IMR-90 (cell line): Measurements from ENCODE around the gene LDB2. TPM values are rescaled to one million over a fixed set of nuclear protein-coding genes. Genes with fewer than 3 reads are reported as not detected.
A peak's percentile ranks its signal among the peaks of the same experiment; 100 is the strongest.

Source experiments
- ATAC-seq: fragments of 200-7000 bp; cut with Tn5 transposase; 2 replicates; pipeline ENCODE4 v1.9.1; 2020; ENCODE audit warnings: low read depth, mild to moderate bottlenecking, moderate library complexity
- BruUV-seq: library from RNA; stranded (reverse); fragments of 400-500 nt; replicated peaks from 2 replicates; lab custom pipeline; 2021; lab: Mats Ljungman, UMichigan
- CTCF ChIA-PET: fragments of 300-600 bp; formaldehyde crosslinking; extraction: SDS; loops from one replicate; lab custom pipeline; 2021; ENCODE audit warnings: antibody characterized with exemption; lab: Yijun Ruan, JAX
- POLR2A ChIA-PET: fragments of 300-600 bp; sonication (Branson Sonifier 250); formaldehyde crosslinking; loops from one replicate; lab custom pipeline; 2022; ENCODE audit warnings: antibody characterized with exemption; ENCODE audit not compliant: unreplicated experiment; lab: Charles Lee
- DNase-seq: peaks from one replicate; pipeline ENCODE4 v3.0.0; 2013
- H2AFZ ChIP-seq: replicated peaks from 2 replicates; pipeline ENCODE3; 2013; ENCODE audit warnings: low read length, mild to moderate bottlenecking; ENCODE audit not compliant: poor library complexity
- H2AK5ac ChIP-seq: 2 replicates; pipeline ENCODE4 v1.6.1; 2013; ENCODE audit warnings: low read depth, low read length, inconsistent platforms
- H2AK9ac ChIP-seq: replicated peaks from 2 replicates; pipeline ENCODE3; 2013; ENCODE audit warnings: mild to moderate bottlenecking, low read depth, low read length, moderate library complexity; ENCODE audit not compliant: poor library complexity
- H2BK120ac ChIP-seq: 2 replicates; pipeline ENCODE4 v1.6.1; 2013; ENCODE audit warnings: low read depth, low read length, inconsistent platforms
- H2BK15ac ChIP-seq: 3 replicates; pipeline ENCODE4 v1.6.1; 2013; ENCODE audit warnings: low read depth, low read length, inconsistent platforms
- H2BK20ac ChIP-seq: 2 replicates; pipeline ENCODE4 v1.6.1; 2013; ENCODE audit warnings: low read depth, mild to moderate bottlenecking, inconsistent platforms, low read length, moderate library complexity
- H2BK5ac ChIP-seq: 2 replicates; pipeline ENCODE4 v1.6.1; 2013; ENCODE audit warnings: mild to moderate bottlenecking, low read depth, low read length, inconsistent platforms; ENCODE audit not compliant: poor library complexity, severe bottlenecking
- H3K14ac ChIP-seq: replicated peaks from 2 replicates; pipeline ENCODE4 v1.6.1; 2013; ENCODE audit warnings: low read depth, low read length, inconsistent platforms
- H3K18ac ChIP-seq: 2 replicates; pipeline ENCODE4 v1.6.1; 2013; ENCODE audit warnings: low read depth, low read length, control low read depth
- H3K23ac ChIP-seq: 2 replicates; pipeline ENCODE4 v1.6.1; 2013; ENCODE audit warnings: low read depth, low read length, inconsistent platforms
- H3K27ac ChIP-seq: 2 replicates; pipeline ENCODE4 v1.5.1; 2013; ENCODE audit warnings: mild to moderate bottlenecking, control low read depth, low read length; ENCODE audit not compliant: insufficient read depth
- H3K27me3 ChIP-seq: 2 replicates; pipeline ENCODE4 v1.6.1; 2013; ENCODE audit warnings: low read length; ENCODE audit not compliant: control insufficient read depth, insufficient read depth
- H3K36me3 ChIP-seq: 2 replicates; pipeline ENCODE4 v1.6.1; 2013; ENCODE audit warnings: low read length, mixed read lengths; ENCODE audit not compliant: control insufficient read depth, insufficient read depth
- H3K4ac ChIP-seq: 2 replicates; pipeline ENCODE4 v1.6.1; 2013; ENCODE audit warnings: low read depth, low read length, inconsistent platforms
- H3K4me1 ChIP-seq: 2 replicates; pipeline ENCODE4 v1.6.1; 2013; ENCODE audit warnings: low read length, mixed read lengths; ENCODE audit not compliant: control insufficient read depth, insufficient read depth
- H3K4me2 ChIP-seq: 2 replicates; pipeline ENCODE4 v1.6.1; 2013; ENCODE audit warnings: low read depth, mild to moderate bottlenecking, control low read depth, low read length, moderate library complexity
- H3K4me3 ChIP-seq: 2 replicates; pipeline ENCODE4 v1.5.1; 2013; ENCODE audit warnings: low read depth, mild to moderate bottlenecking, control low read depth, low read length, moderate library complexity; ENCODE audit not compliant: insufficient read depth
- H3K56ac ChIP-seq: 2 replicates; pipeline ENCODE4 v1.6.1; 2013; ENCODE audit warnings: low read length, inconsistent platforms; ENCODE audit not compliant: insufficient read depth; ENCODE audit errors: extremely low read depth
- H3K79me1 ChIP-seq, 2 experiments: 2 replicates each; pipeline ENCODE4 v1.6.1; 2013; ENCODE audit warnings: low read length in 2 of 2, inconsistent platforms in 1 of 2, low read depth in 1 of 2
- H3K9ac ChIP-seq: 2 replicates; pipeline ENCODE4 v1.6.1; 2013; ENCODE audit warnings: low read depth, low read length, control low read depth
- H3K9me1 ChIP-seq: 2 replicates; pipeline ENCODE4 v1.6.1; 2013; ENCODE audit warnings: low read length, inconsistent platforms; ENCODE audit not compliant: insufficient read depth
- H3K9me3 ChIP-seq: 2 replicates; pipeline ENCODE4 v1.6.1; 2013; ENCODE audit warnings: low read length; ENCODE audit not compliant: control insufficient read depth, insufficient read depth
- H4K20me1 ChIP-seq: 2 replicates; pipeline ENCODE4 v1.6.1; 2013; ENCODE audit warnings: low read length, inconsistent platforms; ENCODE audit not compliant: insufficient read depth
- H4K5ac ChIP-seq: 2 replicates; pipeline ENCODE4 v1.6.1; 2013; ENCODE audit warnings: mild to moderate bottlenecking, low read depth, low read length, control low read depth
- H4K8ac ChIP-seq, 2 experiments: 2 replicates each; pipeline ENCODE4 v1.6.1; 2013; ENCODE audit warnings: low read depth in 2 of 2, low read length in 2 of 2, control low read depth in 1 of 2, inconsistent platforms in 1 of 2
- H4K91ac ChIP-seq: 2 replicates; pipeline ENCODE4 v1.6.1; 2013; ENCODE audit warnings: low read depth, low read length, inconsistent platforms; ENCODE audit not compliant: insufficient read depth
- BHLHE40 ChIP-seq: fragments of 150-350 bp; IDR thresholded peaks from 2 replicates; pipeline ENCODE4 v1.6.1; 2016; ENCODE audit warnings: mild to moderate bottlenecking, low read depth, low read length
- CHD1 ChIP-seq: IDR thresholded peaks from 2 replicates; pipeline ENCODE4 v1.6.1; 2012; ENCODE audit warnings: low read depth, low read length, improper control_type of control experiment
- FOS ChIP-seq: fragments of 150-350 bp; IDR thresholded peaks from 2 replicates; pipeline ENCODE4 v1.6.1; 2016; ENCODE audit warnings: low read depth, low read length
- MAFK ChIP-seq: IDR thresholded peaks from 2 replicates; pipeline ENCODE4 v1.6.1; 2012; ENCODE audit warnings: low read depth, low read length, improper control_type of control experiment
- MXI1 ChIP-seq: IDR thresholded peaks from 2 replicates; pipeline ENCODE4 v1.6.1; 2012; ENCODE audit warnings: low read depth, mild to moderate bottlenecking, low read length, moderate library complexity, borderline replicate concordance
- RFX5 ChIP-seq: IDR thresholded peaks from 2 replicates; pipeline ENCODE4 v1.8.0; 2012; ENCODE audit warnings: low read depth, mild to moderate bottlenecking, low read length, moderate library complexity
- SMC3 ChIP-seq: fragments of 150-350 bp; IDR thresholded peaks from 2 replicates; pipeline ENCODE4 v1.6.1; 2016; ENCODE audit warnings: low read depth, mild to moderate bottlenecking, antibody characterized with exemption, low read length, moderate library complexity
- WGBS, 2 experiments: methylation state at CpG; one replicate each; pipeline versions ENCODE4 v1.1.5 to v1.1.7; 2013; ENCODE audit warnings: missing lambda C conversion rate in 2 of 2; ENCODE audit not compliant: insufficient read length in 1 of 2; ENCODE audit errors: extremely low coverage in 2 of 2; 5-methylcytosine and 5-hydroxymethylcytosine counted together
- dilution Hi-C: fragments of 300-500 bp; cut with HindIII; formaldehyde crosslinking; loops from one replicate; pipeline ENCODE4 v1.14.3; 2018; ENCODE audit warnings: low sequenced_read_pairs; ENCODE audit not compliant: unreplicated experiment
- in situ Hi-C: fragments of 300-500 bp; cut with MboI; formaldehyde crosslinking; loops from 3 replicates; pipeline ENCODE4 v1.14.3; 2019; ENCODE audit warnings: low sequenced_read_pairs, inconsistent platforms, mixed read lengths
- intact Hi-C: fragments of 100-400 bp; cut with micrococcal nuclease; formaldehyde crosslinking; loops from 2 replicates; pipeline ENCODE4 v1.10.0; 2022
- polyA plus RNA-seq, 3 experiments: library from polyadenylated mRNA; depleted of rRNA; stranded (reverse); fragments of >200 nt; gene quantifications; 2 replicates each; pipeline ENCODE4 v1.2.3, GENCODE V29; 2012; ENCODE audit warnings: low replicate concordance in 1 of 3
- total RNA-seq: library from RNA; depleted of rRNA; stranded (reverse); fragments of >200 nt; gene quantifications from 2 replicates; pipeline ENCODE4 v1.2.3, GENCODE V29; 2012
- TF ChIP-seq, protein P1 (sequence below): fragments of 150-350 bp; IDR thresholded peaks from 2 replicates; pipeline ENCODE4 v1.6.1; 2016; ENCODE audit warnings: low read depth, mild to moderate bottlenecking, low read length, moderate library complexity, borderline replicate concordance
- TF ChIP-seq, protein P2 (sequence below): fragments of 150-350 bp; IDR thresholded peaks from 2 replicates; pipeline ENCODE4 v1.6.1; 2017; ENCODE audit warnings: mild to moderate bottlenecking, antibody characterized with exemption, low read length, low read depth

Gene LDB2
- total and polyA plus RNA-seq, 2 of the 4 experiments (the other 2 are of a cell fraction) = 67.9 to 116 TPM

DNA sequence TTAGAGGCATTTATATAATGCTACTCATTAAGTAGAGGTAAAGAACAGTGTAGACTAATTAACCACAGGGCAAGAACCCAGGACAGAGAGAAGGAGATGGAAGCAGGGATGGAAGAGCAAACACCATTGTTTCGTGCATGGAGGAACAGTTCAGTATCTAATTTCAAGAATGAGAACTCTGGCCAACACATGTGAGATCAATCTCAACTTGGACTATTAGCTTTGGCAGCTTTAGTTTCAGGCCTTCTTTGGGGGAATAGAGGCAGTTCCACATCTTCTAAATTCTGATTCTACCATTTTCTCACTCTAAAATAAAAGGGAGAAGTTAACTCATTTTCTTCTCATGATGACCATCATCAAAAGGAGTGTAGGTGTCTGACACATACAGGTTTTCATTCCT is 207.0 kb downstream of the LDB2 start:
- Histone ChIP-seq H2AK5ac (peak overlapping the region; percentile 36; the same call in 1 of the 2 replicates), H3K56ac (no peak overlapping the region), H3K23ac (peak overlapping the region; percentile 82; the same call in 1 of the 2 replicates), H3K4me2 (no peak overlapping the region), H3K27me3 (no peaks in the 10 kb centered on the region), H3K4me1 (peaks cover 19% of the 10 kb centered on the region), H3K9ac (no peak overlapping the region), H3K18ac (peak overlapping the region; percentile 84; the same call in 1 of the 2 replicates), H3K36me3 (0 out of 2 replicates have a peak, but pooled peaks cover 2% of the 10 kb centered on the region), H4K5ac (peak overlapping the region; percentile 30; the same call in 1 of the 2 replicates), H3K9me1 (peaks cover 9% of the 10 kb centered on the region), H4K91ac (peak overlapping the region; percentile 32; the same call in 1 of the 2 replicates), H3K27ac (peak overlapping the region; percentile 31; the same call in 1 of the 2 replicates), H3K4ac (peak overlapping the region; percentile 41), H3K79me1 (peaks cover 0 to 4% of the 10 kb centered on the region in 2 experiments; a peak in 1 of 4 replicates), H4K8ac (peak overlapping the region in 1 of 2 experiments; percentile 77; a peak in 2 of 4 replicates), H2BK20ac (peak overlapping the region; percentile 77; the same call in 1 of the 2 replicates), H2AK9ac (no peak overlapping the region), H2BK5ac (peak overlapping the region; percentile 53), H2BK120ac (peak overlapping the region; percentile 64; the same call in 1 of the 2 replicates), H4K20me1 (no peaks in the 10 kb centered on the region), H2BK15ac (peak overlapping the region; percentile 84; the same call in 2 of the 3 replicates), H2AFZ (no peak overlapping the region), H3K14ac (peak overlapping the region; percentile 89), H3K4me3 (no peak overlapping the region), H3K9me3 (peaks cover 6% of the 10 kb centered on the region)
- TF ChIP-seq FOS (no peak), MXI1 (no peak), SMC3 (no peak), CHD1 (no peak), RFX5 (no peak), MAFK (no peak), BHLHE40 (no peak)
- TF ChIP-seq, protein P1, sequence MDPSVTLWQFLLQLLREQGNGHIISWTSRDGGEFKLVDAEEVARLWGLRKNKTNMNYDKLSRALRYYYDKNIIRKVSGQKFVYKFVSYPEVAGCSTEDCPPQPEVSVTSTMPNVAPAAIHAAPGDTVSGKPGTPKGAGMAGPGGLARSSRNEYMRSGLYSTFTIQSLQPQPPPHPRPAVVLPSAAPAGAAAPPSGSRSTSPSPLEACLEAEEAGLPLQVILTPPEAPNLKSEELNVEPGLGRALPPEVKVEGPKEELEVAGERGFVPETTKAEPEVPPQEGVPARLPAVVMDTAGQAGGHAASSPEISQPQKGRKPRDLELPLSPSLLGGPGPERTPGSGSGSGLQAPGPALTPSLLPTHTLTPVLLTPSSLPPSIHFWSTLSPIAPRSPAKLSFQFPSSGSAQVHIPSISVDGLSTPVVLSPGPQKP = no peak
- TF ChIP-seq, protein P2, sequence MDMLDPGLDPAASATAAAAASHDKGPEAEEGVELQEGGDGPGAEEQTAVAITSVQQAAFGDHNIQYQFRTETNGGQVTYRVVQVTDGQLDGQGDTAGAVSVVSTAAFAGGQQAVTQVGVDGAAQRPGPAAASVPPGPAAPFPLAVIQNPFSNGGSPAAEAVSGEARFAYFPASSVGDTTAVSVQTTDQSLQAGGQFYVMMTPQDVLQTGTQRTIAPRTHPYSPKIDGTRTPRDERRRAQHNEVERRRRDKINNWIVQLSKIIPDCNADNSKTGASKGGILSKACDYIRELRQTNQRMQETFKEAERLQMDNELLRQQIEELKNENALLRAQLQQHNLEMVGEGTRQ = no peak
- in situ Hi-C loops (no loop called here), dilution Hi-C loops (no loop called here), intact Hi-C loops (no loop called here)
- WGBS, 2 experiments = no CpG with 5 or more reads among the region's 1 CpG
- no peak for DNase-seq
- BruUV-seq = no TSS peak
- CTCF ChIA-PET = no interaction called here
- no peak for ATAC-seq
- POLR2A ChIA-PET = no interaction called here
